K562 (cell line): ENCODE data around the gene ADAMTSL3. TPM values are rescaled to one million over a fixed set of nuclear protein-coding genes. Genes with fewer than 3 reads are reported as not detected.
A peak's percentile ranks its signal among the peaks of the same experiment; 100 is the strongest.

ENCODE experiments used
- ATAC-seq: fragments of 200-7000 bp; cut with Tn5 transposase; 3 replicates; pipeline ENCODE4 v1.9.1; 2020; ENCODE audit warnings: moderate library complexity
- BruUV-seq: library from RNA; stranded (reverse); fragments of 400-500 nt; replicated peaks from 2 replicates; lab custom pipeline; 2021; lab: Mats Ljungman, UMichigan
- CTCF ChIA-PET: fragments of 300-600 bp; formaldehyde crosslinking; extraction: SDS; loops from one replicate; lab custom pipeline; 2021; ENCODE audit warnings: low intra/inter-chr PET ratio; lab: Yijun Ruan, JAX
- POLR2A ChIA-PET: fragments of 300-600, 350-650 bp; sonication (Branson Sonifier 250); formaldehyde crosslinking; extraction: SDS; loops from one replicate; lab custom pipeline; 2021; ENCODE audit warnings: antibody characterized with exemption, inconsistent platforms; lab: Yijun Ruan, JAX
- DNase-seq, 4 experiments: peaks; one replicate each; pipeline versions ENCODE4 v3.0.0 to v3.0.0-alpha.2; 2011 to 2018; ENCODE audit warnings: low spot score in 3 of 4, mixed read lengths in 3 of 4; ENCODE audit errors: extremely low read depth in 1 of 4
- FAIRE-seq: peaks from 2 replicates; lab custom pipeline; 2011; peaks lifted over from hg19 to GRCh38; lab: Jason Lieb, UNC
- H2AFZ ChIP-seq: 2 replicates; pipeline ENCODE4 v1.6.0; 2011; ENCODE audit warnings: low read depth, low read length, control low read depth, inconsistent platforms
- H3K27ac ChIP-seq: fragments of 200-600 bp; 3 replicates; pipeline ENCODE4 v1.8.0; 2011; ENCODE audit warnings: low read depth, mild to moderate bottlenecking, control low read depth, inconsistent platforms, low read length, moderate library complexity, mixed read lengths; ENCODE audit errors: extremely low read depth
- H3K27me3 ChIP-seq, 2 experiments: fragments of 300-600 bp in 1 of 2; 2 replicates in 1 of 2; 3 replicates in 1 of 2; pipeline versions ENCODE4 v1.6.0 to v1.8.0; 2011; ENCODE audit warnings: inconsistent platforms in 2 of 2, low read length in 2 of 2, mild to moderate bottlenecking in 1 of 2, mixed read lengths in 1 of 2, moderate library complexity in 1 of 2; ENCODE audit not compliant: control insufficient read depth in 2 of 2, insufficient read depth in 2 of 2
- H3K36me3 ChIP-seq: fragments of 300-600 bp; 3 replicates; pipeline ENCODE4 v1.8.0; 2011; ENCODE audit warnings: mild to moderate bottlenecking, low read length, inconsistent platforms; ENCODE audit not compliant: control insufficient read depth, insufficient read depth
- H3K4me1 ChIP-seq, 2 experiments: fragments of 200-600 bp in 1 of 2; replicated peaks in 1 of 2; 2 replicates in 1 of 2; 3 replicates in 1 of 2; pipeline versions ENCODE4 v1.5.1 to v1.8.0; 2011; ENCODE audit warnings: inconsistent platforms in 2 of 2, low read length in 2 of 2, mild to moderate bottlenecking in 1 of 2, mixed read lengths in 1 of 2, moderate library complexity in 1 of 2; ENCODE audit not compliant: control insufficient read depth in 2 of 2, insufficient read depth in 2 of 2
- H3K4me2 ChIP-seq: 2 replicates; pipeline ENCODE4 v1.6.1; 2011; ENCODE audit warnings: low read length, control low read depth, inconsistent platforms, mixed read lengths; ENCODE audit not compliant: insufficient read depth
- H3K4me3 ChIP-seq: fragments of 200-600 bp; sonication (generic), shearing (Covaris generic); 2 replicates; pipeline ENCODE4 v1.5.1; 2016; ENCODE audit warnings: control low read depth, inconsistent platforms
- H3K79me2 ChIP-seq: fragments of 200-600 bp; 3 replicates; pipeline ENCODE4 v1.8.0; 2011; ENCODE audit warnings: low read length, inconsistent platforms; ENCODE audit not compliant: control insufficient read depth, insufficient read depth
- H3K9ac ChIP-seq, 2 experiments: 2 replicates each; pipeline versions ENCODE4 v1.6.0 to v1.6.1; 2011; ENCODE audit warnings: low read depth in 2 of 2, low read length in 2 of 2, control low read depth in 1 of 2, inconsistent platforms in 1 of 2, mild to moderate bottlenecking in 1 of 2, mixed read lengths in 1 of 2; ENCODE audit not compliant: insufficient read depth in 1 of 2
- H3K9me1 ChIP-seq: one replicate; pipeline ENCODE4 v1.6.0; 2011; ENCODE audit warnings: inconsistent platforms, mild to moderate bottlenecking, low read length, moderate library complexity; ENCODE audit not compliant: control insufficient read depth, insufficient read depth
- H3K9me3 ChIP-seq: replicated peaks from 2 replicates; pipeline ENCODE4 v1.5.1; 2011; ENCODE audit warnings: low read depth, low read length, inconsistent platforms; ENCODE audit not compliant: control insufficient read depth, insufficient read depth
- H4K20me1 ChIP-seq: replicated peaks from 2 replicates; pipeline ENCODE4 v1.6.1; 2011; ENCODE audit warnings: low read length, inconsistent platforms, mixed read lengths; ENCODE audit not compliant: control insufficient read depth, insufficient read depth
- AFF4 ChIP-seq: sonication (generic); formaldehyde crosslinking; IDR thresholded peaks from 2 replicates; pipeline ENCODE4 v1.8.0; 2023; ENCODE audit warnings: mild to moderate bottlenecking, missing genetic modification reagents
- CREB3 ChIP-seq: fragments of 450-650 bp; conservative IDR thresholded peaks from 2 replicates; pipeline ENCODE4 v1.6.1; 2016; ENCODE audit warnings: missing genetic modification characterization, low read depth, mild to moderate bottlenecking, missing compliant biosample characterization, moderate library complexity
- HIVEP1 ChIP-seq: fragments of 250-450 bp; sonication (Bioruptor Pico); IDR thresholded peaks from 2 replicates; pipeline ENCODE4 v1.4.0; 2020; ENCODE audit warnings: mild to moderate bottlenecking
- HNRNPLL ChIP-seq: fragments of 200-400 bp; formaldehyde crosslinking; IDR thresholded peaks from 2 replicates; pipeline ENCODE4 v1.6.1; 2017; ENCODE audit warnings: low read length, low read depth, mild to moderate bottlenecking; ENCODE audit not compliant: poor library complexity, severe bottlenecking
- HOXB6 ChIP-seq: fragments of 250-450 bp; sonication (Bioruptor Pico); IDR thresholded peaks from 2 replicates; pipeline ENCODE4 v1.5.1; 2022; ENCODE audit warnings: mild to moderate bottlenecking, borderline replicate concordance
- POLR3G ChIP-seq: IDR thresholded peaks from 2 replicates; pipeline ENCODE4 v1.6.1; 2011; ENCODE audit not compliant: insufficient read length, insufficient replicate concordance; ENCODE audit errors: extremely low read depth
- POU5F1 ChIP-seq: fragments of 150-350 bp; IDR thresholded peaks from 2 replicates; pipeline ENCODE4 v1.6.1; 2014; ENCODE audit warnings: borderline replicate concordance, low read length, low read depth, mild to moderate bottlenecking; ENCODE audit not compliant: partially characterized antibody
- RCOR1 ChIP-seq, 2 experiments: IDR thresholded peaks; 2 replicates each; pipeline ENCODE4 v1.6.1; 2012; ENCODE audit warnings: low read depth in 2 of 2, low read length in 2 of 2, borderline replicate concordance in 1 of 2, improper control_type of control experiment in 1 of 2
- SMARCA4 ChIP-seq: fragments of 450-650 bp; IDR thresholded peaks from 2 replicates; pipeline ENCODE4 v1.6.1; 2016
- SRSF3 ChIP-seq: fragments of 200-400 bp; formaldehyde crosslinking; IDR thresholded peaks from 2 replicates; pipeline ENCODE4 v1.6.1; 2016; ENCODE audit warnings: mild to moderate bottlenecking, low read length, moderate library complexity; ENCODE audit not compliant: insufficient read depth
- YBX1 ChIP-seq: fragments of 450-650 bp; IDR thresholded peaks from 2 replicates; pipeline ENCODE4 v1.7.1; 2016; ENCODE audit warnings: mild to moderate bottlenecking
- ZBTB1 ChIP-seq: sonication (generic); formaldehyde crosslinking; IDR thresholded peaks from 2 replicates; pipeline ENCODE4 v1.8.1; 2023; ENCODE audit warnings: missing genetic modification reagents, low read depth, mild to moderate bottlenecking, borderline replicate concordance
- WGBS: fragments of 100-300 bp; shearing (Covaris generic); methylation state at CpG from one replicate; pipeline ENCODE4 v1.1.6; 2016; ENCODE audit warnings: low coverage, mixed read lengths; ENCODE audit not compliant: insufficient coverage; ENCODE audit errors: missing lambda C conversion rate; 5-methylcytosine and 5-hydroxymethylcytosine counted together
- in situ Hi-C: fragments of 300-500 bp; cut with MboI; formaldehyde crosslinking; loops from 4 replicates; pipeline ENCODE4 v1.15.0; 2018; ENCODE audit warnings: inconsistent platforms, mixed read lengths
- intact Hi-C: fragments of 100-400 bp; cut with micrococcal nuclease; formaldehyde crosslinking; loops from 2 replicates; pipeline ENCODE4 v1.14.2; 2022
- polyA plus RNA-seq, 8 experiments: library from polyadenylated mRNA; depleted of rRNA in 4 of 8; stranded (reverse) in 5 of 8; unstranded in 3 of 8; fragments of >200 nt; fragmentation: Nextera tagmentation in 2 of 8; fragmentation: Illumina TruSeq in 1 of 8; extraction: Ambion mirVana in 2 of 8; extraction: Trizol in 1 of 8; gene quantifications; 2 replicates each; pipeline versions ENCODE4 v1.2.1 to v1.2.3, GENCODE V29; 2011 to 2014; ENCODE audit warnings: inconsistent platforms in 1 of 8, missing spikeins in 1 of 8
- total RNA-seq, 7 experiments: library from RNA; depleted of rRNA in 6 of 7; stranded (reverse); fragments of >200 nt in 6 of 7; fragmentation: Illumina TruSeq in 2 of 7; extraction: Trizol in 2 of 7; gene quantifications; 2 replicates each; pipeline versions ENCODE4 v1.2.1 to v1.2.3, GENCODE V29; 2011 to 2021; ENCODE audit warnings: low replicate concordance in 1 of 7
- TF ChIP-seq, protein P1 (sequence below): fragments of 250-450 bp; sonication (Bioruptor Pico); IDR thresholded peaks from 2 replicates; pipeline ENCODE4 v1.5.0; 2021; ENCODE audit warnings: mild to moderate bottlenecking, borderline replicate concordance

The ADAMTSL3 gene
- total and polyA plus RNA-seq, 9 of the 15 experiments (the other 6 are each of a cell fraction or from before 2014, with no cell fraction given): 0.01 to 0.18 (median 0.07) TPM; not detected in 3

DNA sequence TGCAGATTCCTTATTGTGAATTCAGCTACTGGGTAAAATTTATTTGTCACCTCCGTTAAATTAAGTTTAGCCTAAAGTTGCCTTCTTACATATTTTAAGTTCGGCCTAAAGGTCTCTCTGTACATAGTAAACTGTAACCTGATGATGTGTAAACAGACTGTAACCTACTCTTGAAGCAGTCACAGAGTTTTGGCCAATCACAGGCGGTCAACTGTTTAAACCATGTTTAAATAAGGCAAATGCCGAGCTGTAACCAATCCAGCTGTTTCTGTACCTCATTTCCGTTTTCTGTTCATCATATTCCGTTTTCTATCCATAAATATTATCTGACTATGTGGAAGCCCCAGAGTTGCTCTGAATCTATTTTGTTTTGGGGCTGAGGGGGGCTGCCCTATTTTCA is 2.4 kb upstream of the ADAMTSL3 start (continued):
- TF ChIP-seq POLR3G: no peak
- no peak for TF ChIP-seq RCOR1 (IDR thresholded peaks at IDR 0.05; ENCODE audit: borderline replicate concordance in 1 of 2, low read depth in 2 of 2, low read length in 2 of 2)
- TF ChIP-seq CREB3 (tag): no peak
- no peak for TF ChIP-seq SMARCA4
- no peak for TF ChIP-seq HNRNPLL

DNA sequence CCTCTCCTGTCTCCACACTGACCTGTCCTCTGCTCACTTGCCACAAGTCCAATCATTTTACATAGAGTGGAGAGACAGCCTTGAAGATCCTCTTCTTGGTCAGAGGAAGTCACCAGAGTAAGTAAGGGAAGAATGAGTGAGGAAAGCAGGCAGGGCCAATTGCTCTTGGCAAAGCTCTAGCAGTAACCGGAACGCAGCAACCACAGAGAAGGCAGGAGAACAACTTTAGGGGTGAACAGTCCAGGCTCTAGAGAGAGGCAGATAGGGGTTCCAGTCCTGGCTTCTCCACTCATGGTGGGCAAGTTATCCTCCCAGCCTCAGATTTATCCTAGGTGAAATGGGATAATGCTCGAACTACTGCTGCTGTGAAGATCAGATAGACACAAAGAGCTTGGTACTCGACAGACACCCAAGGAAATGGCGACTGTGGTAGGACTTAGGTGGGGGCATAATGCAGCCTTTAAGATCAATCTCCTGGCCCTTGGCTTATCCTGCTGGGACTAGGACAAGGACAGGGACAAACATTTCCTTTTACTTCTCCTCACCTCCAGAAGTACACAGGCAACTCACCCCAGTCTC is 1.2 kb upstream of the ADAMTSL3 start:
- H3K9me1 ChIP-seq: no peaks in the 10 kb centered on the region
- no peak overlapping the region for H3K27ac ChIP-seq
- in situ Hi-C loops (no loop called here), intact Hi-C loops (no loop called here)
- H3K36me3 ChIP-seq: no peaks in the 10 kb centered on the region
- H3K9ac ChIP-seq: no peak overlapping the region
- DNase-seq (peak in 1 of 4 experiments; percentile 3), ATAC-seq (no peak), FAIRE-seq (no peak)
- H3K4me2 ChIP-seq: no peak overlapping the region
- no peaks in the 10 kb centered on the region for H3K79me2 ChIP-seq
- peaks cover 3 to 36% of the 10 kb centered on the region in 2 experiments; a peak in 3 of 5 replicates for H3K27me3 ChIP-seq
- no peak overlapping the region for H2AFZ ChIP-seq
- no peak overlapping the region for H3K4me3 ChIP-seq
- BruUV-seq: no TSS peak
- H3K9me3 ChIP-seq: no peaks in the 10 kb centered on the region
- POLR2A ChIA-PET: interaction anchor here (0.6 kb wide), 2 partner anchors 9 to 903 kb away, joined by 3 read pairs; no protein-coding TSS in a partner anchor
- CTCF ChIA-PET: no interaction called here
- 0% methylated on average over 5 of the region's 5 CpGs for WGBS
- H4K20me1 ChIP-seq: no peaks in the 10 kb centered on the region
- H3K4me1 ChIP-seq: no peaks in the 10 kb centered on the region
- no peak for TF ChIP-seq SRSF3
- TF ChIP-seq HIVEP1: no peak
- TF ChIP-seq POU5F1: no peak
- TF ChIP-seq HOXB6 (CRISPR knock-in tag): no peak
- no peak for TF ChIP-seq YBX1
- TF ChIP-seq ZBTB1: no peak
- TF ChIP-seq, protein P1, sequence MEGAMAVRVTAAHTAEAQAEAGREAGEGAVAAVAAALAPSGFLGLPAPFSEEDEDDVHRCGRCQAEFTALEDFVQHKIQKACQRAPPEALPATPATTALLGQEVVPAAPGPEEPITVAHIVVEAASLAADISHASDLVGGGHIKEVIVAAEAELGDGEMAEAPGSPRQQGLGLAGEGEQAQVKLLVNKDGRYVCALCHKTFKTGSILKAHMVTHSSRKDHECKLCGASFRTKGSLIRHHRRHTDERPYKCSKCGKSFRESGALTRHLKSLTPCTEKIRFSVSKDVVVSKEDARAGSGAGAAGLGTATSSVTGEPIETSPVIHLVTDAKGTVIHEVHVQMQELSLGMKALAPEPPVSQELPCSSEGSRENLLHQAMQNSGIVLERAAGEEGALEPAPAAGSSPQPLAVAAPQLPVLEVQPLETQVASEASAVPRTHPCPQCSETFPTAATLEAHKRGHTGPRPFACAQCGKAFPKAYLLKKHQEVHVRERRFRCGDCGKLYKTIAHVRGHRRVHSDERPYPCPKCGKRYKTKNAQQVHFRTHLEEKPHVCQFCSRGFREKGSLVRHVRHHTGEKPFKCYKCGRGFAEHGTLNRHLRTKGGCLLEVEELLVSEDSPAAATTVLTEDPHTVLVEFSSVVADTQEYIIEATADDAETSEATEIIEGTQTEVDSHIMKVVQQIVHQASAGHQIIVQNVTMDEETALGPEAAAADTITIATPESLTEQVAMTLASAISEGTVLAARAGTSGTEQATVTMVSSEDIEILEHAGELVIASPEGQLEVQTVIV: no peak
- no peak for TF ChIP-seq AFF4 (CRISPR knock-in tag)
